PC-9 (cell line): Measurements from ENCODE around the gene STH. TPM values are rescaled to one million over a fixed set of nuclear protein-coding genes. Genes with fewer than 3 reads are reported as not detected.

ENCODE experiments used
- Bru-seq: library from RNA; stranded (reverse); fragments of 400-500 nt; gene quantifications from one replicate; lab custom pipeline; 2021; lab: Mats Ljungman, UMichigan
- BruChase-seq, 2 experiments: library from RNA; stranded (reverse); fragments of 400-500 nt; gene quantifications; one replicate each; lab custom pipeline; 2021; lab: Mats Ljungman, UMichigan
- BruUV-seq: library from RNA; stranded (reverse); fragments of 400-500 nt; replicated peaks from 2 replicates; lab custom pipeline; 2021; lab: Mats Ljungman, UMichigan
- CTCF ChIA-PET: fragments of 300-600 bp; sonication (Branson Sonifier 250); formaldehyde crosslinking; loops from one replicate; lab custom pipeline; 2022; ENCODE audit warnings: antibody characterized with exemption; lab: Charles Lee
- POLR2A ChIA-PET: fragments of 300-600 bp; sonication (Branson Sonifier 250); formaldehyde crosslinking; loops from one replicate; lab custom pipeline; 2022; ENCODE audit warnings: antibody characterized with exemption; ENCODE audit not compliant: unreplicated experiment; lab: Charles Lee
- DNase-seq, 2 experiments: peaks; one replicate each; pipeline versions ENCODE4 v3.0.0 to v3.0.0-alpha.2; 2015 to 2022; ENCODE audit warnings: mixed read lengths in 1 of 2
- H2AFZ ChIP-seq: fragments of 200-600 bp; sonication (generic); 2 replicates; pipeline ENCODE4 v1.8.1; 2017; ENCODE audit warnings: antibody characterized with exemption
- H3F3A ChIP-seq: fragments of 200-600 bp; sonication (generic); 2 replicates; pipeline ENCODE4 v1.8.1; 2017; ENCODE audit warnings: antibody characterized with exemption, mild to moderate bottlenecking, low read depth; ENCODE audit not compliant: insufficient read depth
- H3K27ac ChIP-seq: fragments of 200-600 bp; sonication (generic); 2 replicates; pipeline ENCODE4 v1.6.1; 2016; ENCODE audit warnings: mixed run types
- H3K27me3 ChIP-seq: fragments of 200-600 bp; sonication (generic); 2 replicates; pipeline ENCODE4 v1.6.1; 2016; ENCODE audit warnings: low read depth, mixed run types; ENCODE audit not compliant: insufficient read depth
- H3K36me3 ChIP-seq: fragments of 200-600 bp; sonication (generic); 2 replicates; pipeline ENCODE4 v1.6.1; 2016; ENCODE audit warnings: low read depth, mixed run types
- H3K4me1 ChIP-seq: fragments of 200-600 bp; sonication (generic); replicated peaks from 2 replicates; pipeline ENCODE4 v1.6.1; 2016; ENCODE audit warnings: mixed run types; ENCODE audit not compliant: insufficient read depth
- H3K4me2 ChIP-seq: fragments of 200-600 bp; sonication (generic); 2 replicates; pipeline ENCODE4 v1.6.1; 2017; ENCODE audit warnings: mixed run types
- H3K4me3 ChIP-seq: fragments of 200-600 bp; sonication (generic); 2 replicates; pipeline ENCODE4 v1.6.1; 2016; ENCODE audit warnings: mixed run types
- H3K79me2 ChIP-seq: fragments of 200-600 bp; sonication (generic); 2 replicates; pipeline ENCODE4 v1.6.1; 2017; ENCODE audit warnings: low read depth, mixed run types
- H3K9me2 ChIP-seq: fragments of 200-600 bp; sonication (generic); 2 replicates; pipeline ENCODE4 v1.8.1; 2017; ENCODE audit warnings: mild to moderate bottlenecking; ENCODE audit not compliant: insufficient read depth
- H3K9me3 ChIP-seq: fragments of 200-600 bp; sonication (generic); 2 replicates; pipeline ENCODE4 v1.8.1; 2016; ENCODE audit warnings: low read depth; ENCODE audit not compliant: insufficient read depth
- H4K20me1 ChIP-seq: fragments of 200-600 bp; sonication (generic); 2 replicates; pipeline ENCODE4 v1.8.1; 2017; ENCODE audit not compliant: insufficient read depth
- EZH2 ChIP-seq: fragments of 200-600 bp; sonication (generic); IDR thresholded peaks from 2 replicates; pipeline ENCODE4 v1.8.0; 2017; ENCODE audit warnings: antibody characterized with exemption, low read depth
- intact Hi-C: fragments of 100-400 bp; cut with micrococcal nuclease; formaldehyde crosslinking; loops from one replicate; pipeline ENCODE4 v1.10.0; 2022; ENCODE audit not compliant: unreplicated experiment
- long read RNA-seq: library from polyadenylated mRNA; stranded (forward); transcript quantifications from one replicate; pipeline ENCODE4 v2.0.0, GENCODE V29; 2022
- total RNA-seq: library from RNA; stranded (reverse); gene quantifications from 2 replicates; pipeline ENCODE4 v1.2.3, GENCODE V29; 2021
- TF ChIP-seq, protein P1 (sequence below): fragments of 200-600 bp; sonication (generic); conservative IDR thresholded peaks from 2 replicates; pipeline ENCODE4 v1.6.1; 2017; ENCODE audit warnings: mixed run types, antibody characterized with exemption, mild to moderate bottlenecking, moderate library complexity

Gene STH, protein sequence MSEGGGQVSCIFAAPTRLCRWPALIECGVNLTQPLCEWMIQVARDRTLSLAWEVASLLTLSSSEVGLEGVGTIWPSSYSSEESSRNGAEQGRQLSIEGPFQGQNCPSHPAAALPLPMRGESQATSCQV
- total RNA-seq (not detected in 2 replicates), Bru-seq, nascent RNA (not detected), BruChase-seq, experiment 1, labeled RNA remaining after a 2-hour chase (percentile 29 among the genes with signal in this experiment), BruChase-seq, experiment 2, labeled RNA remaining after a 6-hour chase (not detected)
- long read RNA-seq = 0 reads

DNA sequence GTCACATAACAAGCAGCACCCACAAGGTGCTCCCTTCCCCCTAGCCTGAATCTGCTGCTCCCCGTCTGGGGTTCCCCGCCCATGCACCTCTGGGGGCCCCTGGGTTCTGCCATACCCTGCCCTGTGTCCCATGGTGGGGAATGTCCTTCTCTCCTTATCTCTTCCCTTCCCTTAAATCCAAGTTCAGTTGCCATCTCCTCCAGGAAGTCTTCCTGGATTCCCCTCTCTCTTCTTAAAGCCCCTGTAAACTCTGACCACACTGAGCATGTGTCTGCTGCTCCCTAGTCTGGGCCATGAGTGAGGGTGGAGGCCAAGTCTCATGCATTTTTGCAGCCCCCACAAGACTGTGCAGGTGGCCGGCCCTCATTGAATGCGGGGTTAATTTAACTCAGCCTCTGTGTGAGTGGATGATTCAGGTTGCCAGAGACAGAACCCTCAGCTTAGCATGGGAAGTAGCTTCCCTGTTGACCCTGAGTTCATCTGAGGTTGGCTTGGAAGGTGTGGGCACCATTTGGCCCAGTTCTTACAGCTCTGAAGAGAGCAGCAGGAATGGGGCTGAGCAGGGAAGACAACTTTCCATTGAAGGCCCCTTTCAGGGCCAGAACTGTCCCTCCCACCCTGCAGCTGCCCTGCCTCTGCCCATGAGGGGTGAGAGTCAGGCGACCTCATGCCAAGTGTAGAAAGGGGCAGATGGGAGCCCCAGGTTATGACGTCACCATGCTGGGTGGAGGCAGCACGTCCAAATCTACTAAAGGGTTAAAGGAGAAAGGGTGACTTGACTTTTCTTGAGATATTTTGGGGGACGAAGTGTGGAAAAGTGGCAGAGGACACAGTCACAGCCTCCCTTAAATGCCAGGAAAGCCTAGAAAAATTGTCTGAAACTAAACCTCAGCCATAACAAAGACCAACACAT, at the start of gene STH:
STH (plus strand) TSS at position 264 of the 913 bp plus-strand sequence; CDS start at position 294, 30 bp downstream.
- no peak within 1 kb of the TSS for H3K4me3 ChIP-seq
- no peak within 1 kb of the TSS for H3K27ac ChIP-seq
- TF ChIP-seq, protein P1, sequence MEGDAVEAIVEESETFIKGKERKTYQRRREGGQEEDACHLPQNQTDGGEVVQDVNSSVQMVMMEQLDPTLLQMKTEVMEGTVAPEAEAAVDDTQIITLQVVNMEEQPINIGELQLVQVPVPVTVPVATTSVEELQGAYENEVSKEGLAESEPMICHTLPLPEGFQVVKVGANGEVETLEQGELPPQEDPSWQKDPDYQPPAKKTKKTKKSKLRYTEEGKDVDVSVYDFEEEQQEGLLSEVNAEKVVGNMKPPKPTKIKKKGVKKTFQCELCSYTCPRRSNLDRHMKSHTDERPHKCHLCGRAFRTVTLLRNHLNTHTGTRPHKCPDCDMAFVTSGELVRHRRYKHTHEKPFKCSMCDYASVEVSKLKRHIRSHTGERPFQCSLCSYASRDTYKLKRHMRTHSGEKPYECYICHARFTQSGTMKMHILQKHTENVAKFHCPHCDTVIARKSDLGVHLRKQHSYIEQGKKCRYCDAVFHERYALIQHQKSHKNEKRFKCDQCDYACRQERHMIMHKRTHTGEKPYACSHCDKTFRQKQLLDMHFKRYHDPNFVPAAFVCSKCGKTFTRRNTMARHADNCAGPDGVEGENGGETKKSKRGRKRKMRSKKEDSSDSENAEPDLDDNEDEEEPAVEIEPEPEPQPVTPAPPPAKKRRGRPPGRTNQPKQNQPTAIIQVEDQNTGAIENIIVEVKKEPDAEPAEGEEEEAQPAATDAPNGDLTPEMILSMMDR = no peak
- no peak for TF ChIP-seq EZH2
- no peaks in the 10 kb centered on the region for H4K20me1 ChIP-seq
- H2AFZ ChIP-seq = no peak within 1 kb of the TSS
- no peak within 1 kb of the TSS for H3K4me2 ChIP-seq
- no TSS peak for BruUV-seq
- H3K9me3 ChIP-seq = no peaks in the 10 kb centered on the region
- H3K36me3 ChIP-seq = no peaks in the 10 kb centered on the region
- POLR2A ChIA-PET = interaction anchor here (0.6 kb wide), 1 partner anchor 213 kb away, joined by 4 read pairs; no protein-coding TSS in a partner anchor
- H3K9me2 ChIP-seq = no peaks in the 10 kb centered on the region
- no peak for DNase-seq
- intact Hi-C loops = no loop called here
- no peaks in the 10 kb centered on the region for H3K27me3 ChIP-seq
- CTCF ChIA-PET = no interaction called here
- no peaks in the 10 kb centered on the region for H3K79me2 ChIP-seq
- H3F3A ChIP-seq = no peaks in the 10 kb centered on the region
- no peaks in the 10 kb centered on the region for H3K4me1 ChIP-seq

DNA sequence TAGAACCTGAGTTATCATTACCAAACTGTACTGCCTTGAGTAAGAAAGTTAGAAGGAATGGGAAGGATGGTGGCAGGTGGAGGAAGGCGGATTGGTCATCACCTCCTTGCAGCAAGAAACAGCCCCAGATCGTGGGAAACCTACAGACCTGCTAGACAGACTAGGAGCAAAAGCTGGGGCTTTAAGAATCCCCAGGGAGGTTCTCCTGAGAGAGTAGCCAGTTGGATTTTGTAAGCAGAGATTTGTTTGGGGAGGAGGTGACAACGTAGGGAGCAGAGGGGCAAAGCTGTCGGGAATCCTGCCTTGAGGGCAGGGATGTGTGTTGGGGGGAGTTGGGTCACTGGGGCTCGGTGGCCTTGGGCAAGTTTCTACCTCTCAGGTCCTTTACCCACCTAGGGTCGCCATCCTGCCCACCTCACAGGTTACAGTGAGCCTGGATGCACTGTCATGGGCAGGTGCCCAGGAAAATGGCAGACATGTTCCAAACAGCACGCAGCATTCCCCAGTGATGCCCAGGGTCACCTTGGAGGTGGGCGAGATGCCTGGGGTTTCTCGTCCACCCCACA, 49.2 kb upstream of the STH start:
- Histone ChIP-seq H4K20me1 (no peaks in the 10 kb centered on the region), H2AFZ (peak overlapping the region; percentile 91), H3F3A (peaks cover 5% of the 10 kb centered on the region; the same call in 1 of the 2 replicates), H3K9me2 (no peaks in the 10 kb centered on the region), H3K9me3 (no peaks in the 10 kb centered on the region), H3K4me1 (peaks cover 5% of the 10 kb centered on the region; the same call in 1 of the 2 replicates), H3K4me2 (no peak overlapping the region), H3K27ac (no peak overlapping the region), H3K27me3 (peaks cover 40% of the 10 kb centered on the region; the same call in 1 of the 2 replicates), H3K36me3 (no peaks in the 10 kb centered on the region), H3K4me3 (no peak overlapping the region), H3K79me2 (no peaks in the 10 kb centered on the region)
- intact Hi-C loops = no loop called here
- ChIA-PET CTCF (interaction anchor here (0.6 to 0.7 kb wide), 3 partner anchors 21 to 634 kb away, joined by 4 to 9 read pairs (median 6); no protein-coding TSS in a partner anchor), POLR2A (no interaction called here)
- TF ChIP-seq, protein P1 = no peak
- no peak for TF ChIP-seq EZH2
- DNase-seq = no peak
- no TSS peak for BruUV-seq

DNA sequence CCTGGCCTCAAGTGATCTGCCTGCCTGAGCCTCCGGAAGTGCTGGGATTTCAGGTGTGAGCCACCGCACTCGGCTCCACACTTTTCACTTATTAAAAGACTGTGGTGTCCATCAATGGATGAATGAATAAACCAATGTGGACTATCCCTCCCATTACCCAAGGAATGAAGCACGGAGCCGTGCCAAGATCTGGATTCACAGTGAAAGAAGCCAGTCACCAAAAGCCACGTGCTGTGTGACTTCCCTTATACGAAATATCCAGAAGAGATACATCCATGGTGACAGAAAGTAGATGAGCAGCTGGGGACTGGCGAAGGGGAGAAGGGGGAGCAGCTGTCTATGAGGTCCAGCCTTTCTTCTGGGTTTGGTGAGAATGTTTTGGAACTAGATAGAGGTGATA, 48.2 kb upstream of the STH start:
- H3K9me3 ChIP-seq = no peaks in the 10 kb centered on the region
- ChIA-PET POLR2A (no interaction called here), CTCF (no interaction called here)
- no peak for DNase-seq
- H3K9me2 ChIP-seq = no peaks in the 10 kb centered on the region
- intact Hi-C loops = no loop called here
- H2AFZ ChIP-seq = no peak overlapping the region
- no TSS peak for BruUV-seq
- H3K4me2 ChIP-seq = no peak overlapping the region
- H4K20me1 ChIP-seq = no peaks in the 10 kb centered on the region
- no peak overlapping the region for H3K27ac ChIP-seq
- H3F3A ChIP-seq = peaks cover 5% of the 10 kb centered on the region; the same call in 1 of the 2 replicates
- TF ChIP-seq EZH2 = no peak
- TF ChIP-seq, protein P1 = no peak
- no peak overlapping the region for H3K4me3 ChIP-seq
- peaks cover 36% of the 10 kb centered on the region; the same call in 1 of the 2 replicates for H3K27me3 ChIP-seq
- H3K79me2 ChIP-seq = no peaks in the 10 kb centered on the region
- no peaks in the 10 kb centered on the region for H3K36me3 ChIP-seq
- peaks cover 5% of the 10 kb centered on the region; the same call in 1 of the 2 replicates for H3K4me1 ChIP-seq
